ENCODE measurements around the gene ARHGAP9.

DNA sequence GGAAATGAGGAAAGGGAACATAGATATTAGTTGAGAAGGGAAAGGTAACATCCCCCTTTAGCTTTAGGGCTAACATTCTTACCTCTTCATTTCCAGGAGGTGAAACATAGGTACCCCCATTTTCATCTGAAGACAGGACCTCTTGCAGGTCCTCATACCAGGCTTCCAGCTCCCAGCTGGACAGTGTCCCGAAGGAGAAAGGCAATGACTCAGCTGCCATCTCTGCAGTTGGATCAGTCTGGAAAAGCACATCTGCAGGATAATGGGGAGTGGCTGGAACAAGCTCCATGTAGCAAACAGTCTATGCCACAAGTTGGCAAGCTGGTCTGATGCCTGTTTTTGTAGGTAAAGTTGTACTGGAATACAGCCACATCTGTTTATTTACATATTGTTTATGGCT lies 37.5 kb upstream of the ARHGAP9 start:
- TF ChIP-seq, protein P1, sequence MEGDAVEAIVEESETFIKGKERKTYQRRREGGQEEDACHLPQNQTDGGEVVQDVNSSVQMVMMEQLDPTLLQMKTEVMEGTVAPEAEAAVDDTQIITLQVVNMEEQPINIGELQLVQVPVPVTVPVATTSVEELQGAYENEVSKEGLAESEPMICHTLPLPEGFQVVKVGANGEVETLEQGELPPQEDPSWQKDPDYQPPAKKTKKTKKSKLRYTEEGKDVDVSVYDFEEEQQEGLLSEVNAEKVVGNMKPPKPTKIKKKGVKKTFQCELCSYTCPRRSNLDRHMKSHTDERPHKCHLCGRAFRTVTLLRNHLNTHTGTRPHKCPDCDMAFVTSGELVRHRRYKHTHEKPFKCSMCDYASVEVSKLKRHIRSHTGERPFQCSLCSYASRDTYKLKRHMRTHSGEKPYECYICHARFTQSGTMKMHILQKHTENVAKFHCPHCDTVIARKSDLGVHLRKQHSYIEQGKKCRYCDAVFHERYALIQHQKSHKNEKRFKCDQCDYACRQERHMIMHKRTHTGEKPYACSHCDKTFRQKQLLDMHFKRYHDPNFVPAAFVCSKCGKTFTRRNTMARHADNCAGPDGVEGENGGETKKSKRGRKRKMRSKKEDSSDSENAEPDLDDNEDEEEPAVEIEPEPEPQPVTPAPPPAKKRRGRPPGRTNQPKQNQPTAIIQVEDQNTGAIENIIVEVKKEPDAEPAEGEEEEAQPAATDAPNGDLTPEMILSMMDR (conservative IDR thresholded peaks at IDR 0.05), result no peak
- no peak for TF ChIP-seq EZH2 (IDR thresholded peaks at IDR 0.05; ENCODE audit: low read depth)
